Epidermal melanocyte (primary cell): ENCODE data around the gene JOSD2.

Experiments used
- DNase-seq: peaks from one replicate; pipeline ENCODE4 v3.0.0; 2011; ENCODE audit warnings: low spot score; ENCODE audit not compliant: insufficient read length

JOSD2 gene

DNA sequence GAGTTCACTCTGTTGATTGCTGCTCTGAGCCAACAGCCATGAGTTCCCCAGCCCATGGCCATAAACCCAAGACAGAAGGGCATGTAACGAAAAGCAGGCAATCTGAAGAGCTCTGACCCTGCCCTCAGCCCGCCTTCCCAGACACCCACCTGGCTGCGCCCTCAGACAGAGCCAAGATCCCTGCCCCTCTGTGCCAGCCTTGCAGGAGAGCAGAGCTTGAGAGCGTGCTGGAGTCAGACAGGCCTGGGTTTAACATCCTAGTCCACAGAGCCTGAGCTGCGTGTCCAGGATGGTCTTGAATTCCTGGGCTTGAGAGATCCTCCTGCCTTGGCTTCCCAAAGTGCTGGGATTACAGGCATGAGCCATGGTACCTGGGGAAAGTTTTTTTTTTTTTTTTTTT lies 53.7 kb downstream of the JOSD2 start:
- no peak for DNase-seq
